Gastrocnemius medialis (tissue), 4 donors: ENCODE data around the gene BBS12. TPM values are rescaled to one million over a fixed set of nuclear protein-coding genes. Genes with fewer than 3 reads are reported as not detected.
"Not testable (repeated sequence)": the region's sequence is repeated elsewhere in the genome, so short reads cannot be mapped to it uniquely, and the experiment has no call there.

Experiments used
- ATAC-seq, 2 donors: fragments of 150-250 bp; one replicate each; pipeline ENCODE4 v1.9.1; 2016
- DNase-seq, 2 donors: peaks; one replicate each; pipeline ENCODE4 v3.0.0-alpha.2; 2019
- H3K27ac ChIP-seq, 4 donors: fragments of 200-600 bp; sonication (generic); 1 replicate in 1 of 4; 2 replicates in 3 of 4; pipeline ENCODE4 v1.5.1; 2016 to 2018; ENCODE audit warnings: mild to moderate bottlenecking in 2 of 4, moderate library complexity in 1 of 4
- H3K27me3 ChIP-seq, 3 donors: fragments of 200-600 bp; sonication (generic) in 2 of 3; 1 replicate in 1 of 3; 2 replicates in 2 of 3; pipeline versions ENCODE4 v1.5.1 to v1.6.0; 2016 to 2019; ENCODE audit warnings: mild to moderate bottlenecking in 1 of 3, moderate library complexity in 1 of 3
- H3K36me3 ChIP-seq, 2 donors: fragments of 200-600 bp; sonication (generic) in 1 of 2; one replicate each; pipeline ENCODE4 v1.5.1; 2017 to 2018
- H3K4me1 ChIP-seq, 2 donors: fragments of 200-600 bp; sonication (generic) in 1 of 2; one replicate each; pipeline ENCODE4 v1.5.1; 2016 to 2017; ENCODE audit warnings: mild to moderate bottlenecking in 2 of 2
- H3K4me3 ChIP-seq, 4 donors: fragments of 200-600 bp; sonication (generic) in 3 of 4; 1 replicate in 1 of 4; 2 replicates in 3 of 4; pipeline ENCODE4 v1.5.1; 2016 to 2019; ENCODE audit warnings: mild to moderate bottlenecking in 2 of 4
- H3K9me3 ChIP-seq, 3 donors: fragments of 200-600 bp; sonication (generic) in 2 of 3; 1 replicate in 1 of 3; 2 replicates in 2 of 3; pipeline ENCODE4 v1.5.1; 2016 to 2019
- CTCF ChIP-seq, 5 experiments: fragments of 450-650 bp in 3 of 5; fragments of 200-600 bp in 2 of 5; sonication (generic) in 2 of 5; IDR thresholded peaks in 4 of 5; conservative IDR thresholded peaks in 1 of 5; 1 replicate in 4 of 5; 2 replicates in 1 of 5; pipeline ENCODE4 v1.5.1; 2016 to 2019; ENCODE audit warnings: antibody characterized with exemption in 5 of 5, mild to moderate bottlenecking in 3 of 5, moderate library complexity in 3 of 5
- POLR2A ChIP-seq, 2 donors: fragments of 450-650 bp; IDR thresholded peaks; one replicate each; pipeline ENCODE4 v1.6.1; 2017; ENCODE audit warnings: antibody characterized with exemption in 2 of 2, mild to moderate bottlenecking in 2 of 2, moderate library complexity in 2 of 2
- in situ Hi-C, 4 donors: fragments of 200-750 bp; cut with MboI; loops; one replicate each; pipeline versions ENCODE4 v1.15.0 to v1.8.0; 2017; ENCODE audit warnings: low sequenced_read_pairs in 4 of 4
- intact Hi-C: fragments of 100-400 bp; cut with DNase I; formaldehyde crosslinking; loops from one replicate; pipeline ENCODE4 v1.15.1; 2023; ENCODE audit warnings: low total_unique reads
- total RNA-seq, 4 donors: library from RNA; depleted of rRNA; stranded (reverse); fragments of >200 nt; gene quantifications; one replicate each; pipeline versions ENCODE4 v1.1.0 to v1.2.3, GENCODE V29; 2016

Gene BBS12
- total RNA-seq, 4 donors from 2014 or later = 0.61 to 1.9 (median 1.3) TPM

- intact Hi-C loops (no loop called here), in situ Hi-C loops (no loop called here)
- H3K27ac ChIP-seq = no peak overlapping the region
Observed at GRCh38 chr4:122784261-122784660, 51.8 kb downstream of the BBS12 start.

GRCh38 chr4:122785099-122785498 is 52.6 kb downstream of the BBS12 start:
- Histone ChIP-seq H3K36me3 (no peaks in the 10 kb centered on the region), H3K4me1 (no peaks in the 10 kb centered on the region), H3K9me3 (no peaks in the 10 kb centered on the region), H3K27me3 (no peaks in the 10 kb centered on the region), H3K27ac (no peak overlapping the region), H3K4me3 (no peak overlapping the region)
- in situ Hi-C loops = no loop called here
- TF ChIP-seq CTCF (IDR thresholded peaks at IDR 0.05 in 4 of 5, conservative IDR thresholded peaks at IDR 0.05 in 1 of 5) = no peak
- TF ChIP-seq POLR2A (IDR thresholded peaks at IDR 0.05) = no peak
- DNase-seq = no peak
- no peak for ATAC-seq
- intact Hi-C loops = no loop called here

More at GRCh38 chr4:122784261-122784660, 51.8 kb downstream of the BBS12 start:
- Histone ChIP-seq H3K4me3 (no peak overlapping the region), H3K36me3 (no peaks in the 10 kb centered on the region), H3K27me3 (no peaks in the 10 kb centered on the region), H3K9me3 (no peaks in the 10 kb centered on the region), H3K4me1 (no peaks in the 10 kb centered on the region)
- ATAC-seq (no peak), DNase-seq (no peak)
- TF ChIP-seq CTCF (IDR thresholded peaks at IDR 0.05 in 4 of 5, conservative IDR thresholded peaks at IDR 0.05 in 1 of 5) = no peak
- TF ChIP-seq POLR2A (IDR thresholded peaks at IDR 0.05) = no peak

GRCh38 chr4:122786296-122786695 is 53.8 kb downstream of the BBS12 start:
- H3K27ac ChIP-seq, intact Hi-C loops, H3K27me3 ChIP-seq, H3K4me1 ChIP-seq, in situ Hi-C loops, H3K9me3 ChIP-seq, DNase-seq, H3K4me3 ChIP-seq, H3K36me3 ChIP-seq, ATAC-seq: not testable (repeated sequence)

- H3K4me1 ChIP-seq, H3K36me3 ChIP-seq, H3K9me3 ChIP-seq, intact Hi-C loops, H3K4me3 ChIP-seq, ATAC-seq, H3K27ac ChIP-seq, in situ Hi-C loops, H3K27me3 ChIP-seq, DNase-seq: not testable (repeated sequence)
Observed at GRCh38 chr4:122786920-122787319, 54.4 kb downstream of the BBS12 start.

- TF ChIP-seq POLR2A (IDR thresholded peaks at IDR 0.05) (no peak), CTCF (IDR thresholded peaks at IDR 0.05 in 4 of 5, conservative IDR thresholded peaks at IDR 0.05 in 1 of 5) (no peak)
- H3K4me3 ChIP-seq = no peak overlapping the region
- no peaks in the 10 kb centered on the region for H3K9me3 ChIP-seq
- no peak overlapping the region for H3K27ac ChIP-seq
- no peaks in the 10 kb centered on the region for H3K36me3 ChIP-seq
- in situ Hi-C loops (no loop called here), intact Hi-C loops (no loop called here)
- H3K4me1 ChIP-seq = no peaks in the 10 kb centered on the region
- DNase-seq (no peak), ATAC-seq (no peak)
- no peaks in the 10 kb centered on the region for H3K27me3 ChIP-seq
Observed at GRCh38 chr4:122787940-122788339, 55.4 kb downstream of the BBS12 start.

GRCh38 chr4:122788935-122789334 is 56.4 kb downstream of the BBS12 start:
- intact Hi-C loops = no loop called here
- no peak for ATAC-seq
- Histone ChIP-seq H3K4me3 (no peak overlapping the region), H3K4me1 (no peaks in the 10 kb centered on the region), H3K36me3 (no peaks in the 10 kb centered on the region), H3K27ac (no peak overlapping the region), H3K27me3 (no peaks in the 10 kb centered on the region), H3K9me3 (no peaks in the 10 kb centered on the region)
- no peak for DNase-seq
- TF ChIP-seq CTCF (IDR thresholded peaks at IDR 0.05 in 4 of 5, conservative IDR thresholded peaks at IDR 0.05 in 1 of 5) (no peak), POLR2A (IDR thresholded peaks at IDR 0.05) (no peak)
- in situ Hi-C loops = no loop called here
